ENCODE measurements around the gene RAB37.

- TF ChIP-seq FOXM1 (IDR thresholded peaks at IDR 0.05; ENCODE audit: borderline replicate concordance) (no peak), PKNOX1 (IDR thresholded peaks at IDR 0.05) (no peak)
Measured at GRCh38 chr17:74773871-74774286, 36.8 kb downstream of the RAB37 start.
